ENCODE data around the gene PTPRG.
"Not testable (repeated sequence)": the region's sequence is repeated elsewhere in the genome, so short reads cannot be mapped to it uniquely, and the experiment has no call there.

PTPRG gene

DNA sequence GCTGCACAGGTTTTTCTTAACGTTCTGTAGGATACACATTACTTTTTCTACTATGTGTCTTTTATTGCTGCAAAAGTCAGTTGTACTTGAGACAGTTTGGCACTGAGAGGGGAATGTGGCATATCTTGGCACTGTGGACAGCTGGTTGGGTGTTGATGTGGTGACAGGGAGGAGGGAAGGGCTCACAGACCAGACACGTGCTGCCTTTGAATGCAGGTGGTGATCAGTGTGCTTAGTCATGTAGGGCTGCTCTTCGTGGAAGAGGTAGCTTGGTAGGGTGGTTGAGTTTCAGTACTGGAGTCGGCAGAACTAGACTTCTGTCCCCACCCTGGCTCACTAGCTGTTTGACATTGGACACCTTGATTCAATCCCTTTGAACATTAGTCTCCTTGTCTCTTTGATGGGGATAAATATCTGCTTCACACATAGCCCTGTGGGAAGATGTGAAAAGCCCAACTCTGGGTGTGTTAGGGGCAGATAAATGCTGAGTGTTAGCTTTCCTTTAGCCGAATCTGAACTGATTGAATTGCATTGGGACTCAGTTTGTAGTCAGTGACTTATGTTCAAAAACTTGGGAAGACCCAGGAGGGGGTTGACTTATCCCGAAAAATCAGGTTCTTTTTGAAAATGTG lies 108.4 kb downstream of the PTPRG start:
- Histone ChIP-seq H3K4me3 (no peak overlapping the region), H3K27ac (no peak overlapping the region)

DNA sequence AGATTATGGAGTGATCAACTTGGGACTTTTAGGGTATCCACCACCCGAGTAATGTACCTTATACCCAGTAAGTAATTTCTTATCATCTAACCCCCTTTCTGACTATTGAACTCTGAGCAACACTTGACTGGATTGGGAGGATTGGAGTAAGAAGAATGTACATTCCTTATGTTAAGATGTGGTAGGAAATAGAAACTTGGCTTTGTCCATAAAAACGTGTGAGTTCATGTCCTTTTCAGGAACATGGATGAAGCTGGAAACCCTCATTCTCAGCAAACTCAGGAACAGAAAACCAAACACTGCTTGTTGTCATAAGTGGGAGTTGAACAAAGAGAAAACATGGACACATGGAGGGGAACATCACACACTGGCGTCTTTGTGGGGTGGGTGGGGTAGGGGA lies 112.3 kb downstream of the PTPRG start:
- no peak overlapping the region for H3K27ac ChIP-seq
- H3K4me3 ChIP-seq, result no peak overlapping the region

DNA sequence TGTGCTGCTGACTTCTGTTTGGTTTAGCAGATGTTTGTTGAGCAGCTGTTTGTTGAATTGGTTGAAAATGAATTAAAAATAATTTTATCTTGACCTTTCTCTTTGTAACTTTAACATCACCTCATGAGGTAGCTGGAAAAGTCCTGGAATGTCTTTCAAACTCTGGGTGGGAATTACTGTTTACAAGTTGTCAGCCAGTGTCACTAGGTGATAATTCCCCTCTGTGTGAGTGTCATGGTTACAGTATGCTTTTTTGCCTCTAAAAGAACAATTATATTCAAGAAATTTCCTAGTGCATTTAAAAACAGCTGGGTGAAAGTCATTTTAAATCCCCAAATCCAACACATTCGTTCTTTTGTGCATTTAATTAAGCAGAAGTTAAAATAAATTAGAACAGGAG lies 113.2 kb downstream of the PTPRG start:
- no peak overlapping the region for H3K4me3 ChIP-seq
- H3K27ac ChIP-seq, result no peak overlapping the region

DNA sequence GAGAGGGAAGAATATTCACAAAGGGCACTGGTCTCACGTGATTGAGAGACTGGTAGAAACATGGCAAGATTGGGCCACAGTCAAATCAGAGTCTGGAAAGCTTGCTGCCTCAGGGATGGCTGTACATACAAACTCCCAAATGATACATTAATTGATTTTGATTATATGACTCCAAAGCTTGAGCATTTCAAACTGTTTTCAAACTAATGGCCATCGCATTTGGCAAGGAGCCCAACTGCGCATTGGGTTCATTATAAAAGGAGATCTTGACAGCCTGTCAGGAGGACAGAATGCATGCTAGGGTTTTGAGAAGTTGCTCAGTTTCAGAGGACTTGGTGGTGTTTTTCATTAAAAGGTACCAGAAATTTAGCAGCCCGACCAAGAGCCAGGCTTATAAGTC lies 117.7 kb downstream of the PTPRG start:
- no peak overlapping the region for H3K27ac ChIP-seq
- no peak overlapping the region for H3K4me3 ChIP-seq

DNA sequence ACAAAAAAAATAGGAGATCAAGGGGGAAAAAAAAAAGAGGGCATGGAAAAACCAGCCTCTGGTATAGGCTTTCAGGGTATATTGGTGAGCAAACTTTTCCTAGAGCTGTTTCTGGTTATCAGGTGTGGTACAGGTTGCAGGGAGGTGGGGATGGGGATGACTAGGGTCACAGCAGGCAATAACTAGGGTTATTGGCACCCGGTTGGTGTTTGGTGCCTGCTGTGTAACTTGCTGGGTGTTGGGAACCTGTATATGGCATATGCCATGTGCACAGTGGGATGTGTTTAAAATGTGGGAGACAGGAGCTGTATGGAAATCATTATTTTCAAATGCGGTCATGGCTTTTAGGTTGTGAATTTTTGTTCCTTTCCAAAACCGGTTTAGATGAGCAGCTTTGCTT lies 119.2 kb downstream of the PTPRG start:
- H3K4me3 ChIP-seq, result no peak overlapping the region
- no peak overlapping the region for H3K27ac ChIP-seq

DNA sequence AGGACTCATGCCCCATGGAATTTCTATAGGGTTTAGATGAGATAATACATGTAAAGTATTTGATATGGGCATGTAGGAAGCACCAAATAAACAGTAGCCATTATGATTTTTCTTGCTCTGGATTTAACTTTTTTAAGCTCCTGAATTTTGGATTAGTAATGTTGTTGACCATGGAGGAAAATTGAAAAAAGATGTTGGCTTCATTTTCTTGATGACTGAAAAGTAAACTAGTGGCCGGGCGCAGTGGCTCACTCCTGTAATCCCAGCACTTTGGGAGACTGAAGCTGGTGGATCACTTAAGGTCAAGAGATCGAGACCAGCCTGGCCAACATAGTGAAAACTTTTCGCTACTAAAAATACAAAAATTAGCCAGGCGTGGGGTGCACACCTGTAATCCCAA lies 120.3 kb downstream of the PTPRG start:
- no peak overlapping the region for H3K4me3 ChIP-seq
- no peak overlapping the region for H3K27ac ChIP-seq

DNA sequence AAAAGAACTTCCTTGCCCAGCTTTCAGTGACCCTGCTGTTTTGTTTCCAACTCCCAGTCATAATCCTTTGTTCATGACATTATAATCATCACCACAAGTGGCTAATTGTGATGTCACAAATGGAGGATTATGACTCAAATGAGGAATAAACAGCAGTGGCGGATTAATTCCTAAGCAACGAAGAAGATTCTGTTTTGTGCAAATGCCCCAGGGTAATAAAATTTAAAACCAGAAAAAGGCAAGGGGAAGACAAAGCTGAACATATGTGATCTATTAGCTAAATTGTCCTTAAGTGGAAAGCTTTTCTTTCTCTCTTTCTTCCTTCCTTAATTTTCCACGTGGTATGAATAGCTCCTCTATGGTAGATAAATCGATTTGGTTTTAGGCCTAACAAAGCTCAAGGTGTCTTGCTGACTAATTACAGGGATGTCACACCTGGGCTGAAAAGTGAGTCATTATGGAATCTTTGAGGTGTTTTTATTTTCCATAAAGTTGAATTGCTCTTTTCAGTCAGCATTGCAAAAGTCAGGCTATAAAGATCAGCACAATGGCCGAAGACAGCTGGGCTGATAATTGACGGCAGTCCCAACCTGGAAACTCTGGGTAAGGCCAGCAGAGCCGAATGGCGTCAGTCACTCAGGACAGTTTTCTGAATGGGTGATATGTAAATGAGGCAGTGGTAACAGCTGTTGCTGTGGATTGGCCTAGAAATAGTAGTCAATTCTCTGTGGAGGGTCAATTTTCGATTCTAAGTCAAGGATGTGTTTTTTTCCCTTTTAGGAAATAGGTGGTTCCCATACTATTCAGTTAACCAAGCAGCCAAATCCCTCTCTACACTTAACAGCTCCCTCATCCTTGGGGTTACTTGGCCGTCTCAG lies 121.5 kb downstream of the PTPRG start:
- Histone ChIP-seq H3K27ac (peak overlapping the region in 12 of 21 experiments; percentile 8 to 70 (median 38)), H3K4me3 (no peak overlapping the region)

DNA sequence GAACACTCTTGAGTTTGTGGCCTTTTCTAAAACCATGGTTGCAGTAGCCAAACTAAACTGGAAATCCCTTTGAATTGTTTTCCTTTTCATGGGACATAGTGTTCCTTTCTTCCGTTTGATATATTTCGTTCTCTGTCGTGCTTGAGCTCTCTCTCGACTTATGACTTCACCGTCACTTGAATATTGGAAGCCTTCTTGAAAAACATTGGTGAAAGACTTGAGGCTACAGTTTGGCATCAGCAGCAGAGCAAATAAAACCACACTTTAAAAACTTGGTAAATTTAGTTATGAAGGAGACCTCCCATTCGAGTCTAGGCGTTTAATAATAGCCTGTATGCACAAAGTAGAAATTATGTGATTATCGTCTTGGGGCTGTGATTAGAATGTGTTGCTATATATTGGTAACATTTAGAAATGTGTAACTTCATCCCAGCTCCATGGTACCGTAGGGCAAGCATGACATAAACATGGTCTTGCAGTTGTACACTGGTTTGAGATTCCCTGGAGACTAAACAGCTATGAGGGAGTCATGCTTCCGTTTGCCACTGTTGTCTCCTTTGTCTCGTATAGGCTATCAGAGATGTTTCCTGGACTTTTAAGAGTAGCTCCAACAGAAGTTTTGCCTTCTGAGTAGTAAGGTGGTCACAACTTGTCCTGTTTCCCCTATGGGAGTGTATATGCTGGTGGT lies 122.3 kb downstream of the PTPRG start:
- peak overlapping the region in 7 of 21 experiments; percentile 32 to 70 (median 49) for H3K27ac ChIP-seq
- no peak overlapping the region for H3K4me3 ChIP-seq

DNA sequence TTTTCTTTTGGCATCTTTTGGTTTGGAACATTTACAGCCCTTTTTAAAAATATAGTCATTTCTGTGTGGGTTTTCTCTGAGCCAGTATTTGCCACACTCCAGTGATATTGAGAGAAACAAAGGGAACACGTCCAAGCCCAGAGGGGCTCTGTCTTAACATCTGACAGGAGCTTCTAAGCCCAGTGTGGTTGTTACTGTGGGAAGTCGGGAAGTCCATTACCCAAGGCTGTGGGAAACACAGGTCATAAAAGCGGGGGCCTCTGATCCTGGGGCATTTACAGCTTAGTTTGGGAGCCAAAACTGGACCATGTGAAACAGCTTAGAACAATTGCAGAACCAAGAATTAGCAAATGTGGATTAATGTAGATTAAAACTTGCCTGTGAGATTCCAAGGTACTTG lies 123.0 kb downstream of the PTPRG start:
- H3K27ac ChIP-seq, result peak overlapping the region in 4 of 21 experiments; percentile 35 to 56 (median 46)
- no peak overlapping the region for H3K4me3 ChIP-seq

DNA sequence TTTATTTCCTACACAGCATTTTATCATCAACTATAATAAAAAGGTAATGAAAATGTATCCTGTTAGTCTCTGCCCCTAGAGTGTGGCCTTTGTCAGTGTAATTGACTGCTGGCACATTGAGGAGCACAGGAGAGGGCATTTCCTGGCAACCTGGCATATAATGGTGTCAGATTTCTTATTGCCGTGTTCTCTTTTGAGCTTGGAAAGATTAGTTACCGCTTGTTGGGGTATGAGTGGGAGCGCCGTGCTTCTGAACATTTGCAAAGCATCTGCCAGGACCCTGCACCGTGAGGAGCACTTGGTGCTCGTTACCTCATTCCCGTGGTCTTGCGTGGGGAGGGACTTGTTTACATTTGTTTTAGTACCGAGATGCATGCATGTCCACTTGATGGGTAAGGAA lies 124.4 kb downstream of the PTPRG start:
- no peak overlapping the region for H3K4me3 ChIP-seq
- no peak overlapping the region for H3K27ac ChIP-seq

DNA sequence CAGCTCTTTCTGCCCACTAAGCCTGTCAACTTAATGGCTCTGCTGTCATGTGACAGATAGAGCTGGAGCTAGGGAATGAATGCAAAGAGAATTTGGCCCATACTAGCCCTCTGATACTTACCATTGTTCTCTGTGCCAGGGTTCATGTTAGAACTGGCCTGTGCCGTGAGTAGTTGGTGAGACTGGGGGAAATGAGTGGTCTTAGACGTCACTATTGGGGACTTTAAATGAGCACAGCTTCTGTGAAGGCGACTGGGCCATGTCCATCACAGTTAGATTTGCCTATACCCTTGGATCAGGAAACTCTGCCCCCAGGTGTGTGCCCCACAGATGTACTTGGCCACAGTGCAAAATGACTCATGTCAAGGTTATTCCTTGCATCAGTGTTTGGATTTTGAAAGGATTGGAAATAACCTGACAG lies 124.9 kb downstream of the PTPRG start:
- Histone ChIP-seq H3K27ac (no peak overlapping the region), H3K4me3 (no peak overlapping the region)

DNA sequence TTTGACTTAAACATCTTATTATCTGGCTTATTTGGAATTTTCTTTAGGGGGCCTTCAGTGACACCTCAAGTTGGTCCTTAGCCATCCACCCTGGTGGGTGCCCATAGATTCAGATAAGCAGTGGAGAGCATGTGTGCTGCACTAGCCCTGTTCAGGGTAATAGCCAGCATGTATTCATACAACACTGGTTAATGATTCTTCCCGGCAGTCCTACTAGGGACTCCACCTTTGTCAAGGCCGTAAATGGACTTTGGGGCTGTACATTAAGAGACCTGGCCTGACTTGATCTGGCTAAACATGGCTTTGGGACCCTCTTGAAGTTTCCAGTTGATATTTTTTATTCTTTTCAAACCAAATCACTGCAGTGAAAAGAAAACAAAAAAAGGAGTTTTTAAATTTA lies 125.8 kb downstream of the PTPRG start:
- Histone ChIP-seq H3K4me3 (no peak overlapping the region), H3K27ac (no peak overlapping the region)

DNA sequence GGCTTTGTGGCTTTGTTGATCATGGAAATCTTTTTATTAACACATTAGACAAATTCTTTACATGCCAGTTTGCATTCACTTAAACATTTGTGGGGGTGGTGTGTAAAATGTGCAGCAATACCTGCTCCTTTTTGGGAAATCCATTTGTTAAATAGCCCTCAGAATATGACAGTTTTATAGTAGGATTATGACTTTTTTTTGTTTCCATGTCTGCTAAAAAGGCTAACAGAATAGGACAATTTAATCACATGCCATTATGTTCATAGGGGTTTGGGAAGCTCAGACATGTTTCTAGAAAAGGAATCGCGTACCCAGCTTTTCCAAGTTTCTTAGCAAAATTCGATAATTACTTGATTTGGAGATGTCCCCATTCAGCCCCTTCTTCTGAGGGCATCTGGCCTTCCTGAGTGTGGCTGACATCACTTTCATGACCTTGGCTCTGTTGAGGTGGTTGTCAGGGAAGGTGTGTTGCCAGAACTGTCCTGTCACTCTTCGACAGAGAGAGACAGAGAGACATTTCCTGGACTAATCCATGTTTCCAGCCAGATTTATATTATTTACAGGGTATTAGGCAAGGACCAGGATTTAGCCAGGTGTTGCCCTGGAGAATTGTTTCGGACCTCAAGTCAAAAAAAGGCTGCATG lies 126.4 kb downstream of the PTPRG start:
- no peak overlapping the region for H3K27ac ChIP-seq
- no peak overlapping the region for H3K4me3 ChIP-seq

DNA sequence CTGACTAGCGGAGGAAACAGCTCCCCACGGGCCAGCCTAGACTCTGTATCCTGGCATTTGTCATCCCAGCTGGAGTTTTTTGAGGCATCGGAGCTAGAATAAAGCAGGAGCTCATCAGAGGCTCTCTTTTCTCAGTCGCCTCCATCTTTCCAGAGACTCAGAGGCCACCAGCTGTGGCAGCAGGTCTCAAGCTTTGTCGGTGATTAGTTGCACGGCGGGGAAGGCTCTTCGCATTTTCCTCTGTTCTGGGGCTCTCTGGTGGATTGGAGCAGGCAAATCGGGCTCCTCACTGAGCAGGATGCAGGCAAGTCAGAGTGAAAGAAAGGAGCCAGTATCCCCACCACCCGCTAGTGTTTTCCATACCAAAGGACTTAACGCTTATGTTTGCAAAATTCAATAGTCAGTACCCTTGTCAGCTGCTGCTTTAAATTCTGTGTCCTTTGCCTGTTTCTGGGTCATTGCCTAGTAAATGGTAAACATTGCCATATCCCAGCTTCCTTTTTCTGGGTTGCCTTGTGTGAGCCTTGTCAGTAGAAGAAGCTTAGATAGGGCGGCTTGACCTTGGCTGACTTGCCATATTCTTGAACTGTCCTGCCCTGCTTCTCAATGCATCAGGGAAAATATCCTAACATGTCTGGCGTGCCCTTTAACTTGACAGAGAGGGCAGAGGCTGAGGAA lies 127.1 kb downstream of the PTPRG start:
- Histone ChIP-seq H3K27ac (no peak overlapping the region), H3K4me3 (no peak overlapping the region)

DNA sequence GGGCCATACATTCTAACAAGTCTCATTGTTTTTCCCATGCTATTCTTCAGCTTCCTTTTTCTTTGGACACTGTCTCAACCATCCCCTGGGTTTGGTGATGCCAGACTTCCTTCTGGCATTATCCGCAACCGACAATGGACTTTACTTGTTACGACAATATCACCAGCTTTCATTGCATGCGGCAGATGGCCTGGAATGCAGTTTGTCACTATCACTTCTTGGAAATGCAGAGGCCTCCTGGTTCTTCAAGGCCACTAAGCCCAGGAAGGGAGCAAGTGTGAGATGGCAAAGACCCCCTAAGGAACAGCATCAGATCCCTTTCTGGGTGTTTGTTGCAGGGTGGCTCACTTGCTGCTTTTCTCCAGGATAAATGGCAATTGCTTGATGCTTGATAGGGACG lies 128.6 kb downstream of the PTPRG start:
- H3K4me3 ChIP-seq, result no peak overlapping the region
- no peak overlapping the region for H3K27ac ChIP-seq

DNA sequence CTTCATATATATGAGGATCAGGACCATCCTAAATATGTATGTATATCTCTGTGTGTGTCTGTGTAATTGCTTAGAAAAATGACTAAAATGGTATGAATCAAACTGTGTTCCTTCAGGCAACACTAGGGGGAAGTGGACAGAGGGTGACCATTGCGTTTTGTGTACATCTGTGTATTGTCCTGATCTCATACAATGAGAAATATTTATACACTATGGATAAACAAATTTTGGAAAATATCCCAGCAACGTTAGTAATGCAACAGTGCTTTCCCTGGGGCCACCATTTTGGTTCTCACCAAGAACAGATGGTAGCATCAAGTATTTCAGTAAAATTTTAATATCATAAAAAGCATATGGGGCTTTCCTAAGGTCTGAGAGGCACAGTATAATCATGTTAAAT lies 130.1 kb downstream of the PTPRG start:
- H3K27ac ChIP-seq, result no peak overlapping the region
- H3K4me3 ChIP-seq, result no peak overlapping the region

DNA sequence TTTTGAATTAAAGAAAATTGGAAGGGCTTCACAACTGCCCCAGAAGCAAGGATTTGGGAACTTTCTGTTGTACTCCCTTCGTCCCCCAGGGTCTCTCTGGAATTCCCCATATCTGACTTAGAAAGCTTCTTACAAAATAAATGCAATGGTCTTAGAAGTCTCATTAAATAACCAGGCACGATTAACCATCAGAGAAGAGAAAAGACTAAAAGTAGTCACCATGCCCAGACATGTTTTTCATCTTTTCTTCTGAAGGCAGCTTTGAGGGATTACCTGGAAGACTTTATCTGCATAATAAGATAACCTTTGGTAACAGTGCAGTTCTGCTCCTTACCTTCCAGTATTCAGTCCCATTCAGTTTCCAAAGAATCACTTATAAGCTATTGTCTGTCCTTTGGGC lies 135.9 kb downstream of the PTPRG start:
- Histone ChIP-seq H3K27ac (no peak overlapping the region), H3K4me3 (no peak overlapping the region)

DNA sequence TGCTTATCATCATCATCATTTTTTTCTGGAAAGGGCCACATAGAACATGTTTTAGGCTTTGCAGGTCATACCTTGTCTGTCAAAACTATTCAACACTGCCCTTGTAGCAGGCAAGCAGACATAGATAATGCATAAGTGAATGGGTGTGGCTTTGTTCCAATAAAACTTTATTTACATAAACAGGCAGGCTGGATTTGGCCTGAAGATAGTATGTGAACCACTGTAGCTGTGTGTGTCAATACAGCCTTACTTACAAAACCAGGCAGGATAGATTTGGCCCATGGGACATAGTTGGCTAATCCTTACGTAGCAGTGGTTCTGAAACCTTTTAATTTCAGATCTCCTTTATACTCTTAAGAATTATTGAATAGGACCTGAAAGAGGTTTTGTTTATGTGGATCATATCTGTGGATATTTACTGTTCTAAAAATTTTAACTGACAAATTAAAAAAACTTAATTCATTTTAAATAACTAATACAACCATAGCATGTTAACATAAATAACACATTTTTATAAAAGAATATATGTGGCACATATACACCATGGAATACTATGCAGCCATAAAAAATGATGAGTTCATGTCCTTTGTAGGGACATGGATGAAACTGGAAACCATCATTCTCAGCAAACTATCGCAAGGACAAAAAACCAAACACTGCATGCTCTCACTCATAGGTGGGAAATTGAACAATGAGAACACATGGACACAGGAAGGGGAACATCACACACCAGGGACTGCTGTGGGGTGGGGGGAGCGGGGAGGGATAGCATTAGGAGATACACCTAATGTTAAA lies 137.1 kb downstream of the PTPRG start:
- H3K4me3 ChIP-seq, H3K27ac ChIP-seq: not testable (repeated sequence)

DNA sequence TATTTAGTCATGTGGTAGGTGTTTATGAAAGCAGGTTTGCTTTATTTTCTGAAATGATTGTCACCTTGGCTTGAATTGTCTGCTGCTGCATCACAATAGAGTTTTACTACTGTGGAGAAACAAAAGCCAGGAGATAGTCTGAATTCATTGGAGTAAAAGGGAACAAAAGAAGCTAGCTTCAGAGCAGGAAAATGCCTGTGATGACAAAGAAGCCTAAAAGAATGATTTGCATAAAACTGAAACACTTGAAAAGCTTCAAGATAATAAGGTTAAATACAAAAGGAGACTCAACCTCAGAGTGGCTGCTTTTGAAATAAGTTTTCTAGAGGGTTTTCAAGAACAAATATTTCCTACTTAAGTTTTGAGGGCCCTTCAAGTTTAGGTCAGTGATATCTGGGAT lies 138.3 kb downstream of the PTPRG start:
- H3K4me3 ChIP-seq, result no peak overlapping the region

More for the DNA sequence above, 138.3 kb downstream of the PTPRG start:
- no peak overlapping the region for H3K27ac ChIP-seq
